Karpas-422 (cell line): ENCODE measurements around the gene FUBP1. TPM values are rescaled to one million over a fixed set of nuclear protein-coding genes. Genes with fewer than 3 reads are reported as not detected.

Experiments
- DNase-seq: peaks from one replicate; pipeline ENCODE4 v3.0.0-alpha.2; 2015
- H2AFZ ChIP-seq: fragments of 200-600 bp; sonication (generic); 2 replicates; pipeline ENCODE4 v1.6.1; 2014; ENCODE audit warnings: antibody characterized with exemption, low read length, mixed read lengths
- H3K27ac ChIP-seq: fragments of 200-600 bp; sonication (generic); 2 replicates; pipeline ENCODE4 v1.5.1; 2014; ENCODE audit warnings: mild to moderate bottlenecking, low read length, moderate library complexity
- H3K27me3 ChIP-seq: fragments of 200-600 bp; sonication (generic); 2 replicates; pipeline ENCODE4 v1.6.1; 2014; ENCODE audit warnings: low read length, mixed read lengths
- H3K36me3 ChIP-seq: fragments of 200-600 bp; sonication (generic); 2 replicates; pipeline ENCODE4 v1.6.1; 2014; ENCODE audit warnings: low read length, mixed read lengths; ENCODE audit not compliant: insufficient read depth
- H3K4me1 ChIP-seq: fragments of 200-600 bp; sonication (generic); 2 replicates; pipeline ENCODE4 v1.6.1; 2014; ENCODE audit warnings: mild to moderate bottlenecking, low read length, mixed read lengths
- H3K4me2 ChIP-seq: fragments of 200-600 bp; sonication (generic); 2 replicates; pipeline ENCODE4 v1.6.1; 2014; ENCODE audit warnings: low read length, low read depth, mild to moderate bottlenecking; ENCODE audit not compliant: poor library complexity, severe bottlenecking
- H3K4me3 ChIP-seq: fragments of 200-600 bp; sonication (generic); 2 replicates; pipeline ENCODE4 v1.5.1; 2014; ENCODE audit warnings: mild to moderate bottlenecking, antibody characterized with exemption, low read length, mixed read lengths
- H3K79me2 ChIP-seq: fragments of 200-600 bp; sonication (generic); 2 replicates; pipeline ENCODE4 v1.6.1; 2014; ENCODE audit warnings: mild to moderate bottlenecking, low read length, mixed read lengths
- H3K9ac ChIP-seq: fragments of 200-600 bp; sonication (generic); 2 replicates; pipeline ENCODE4 v1.6.0; 2014; ENCODE audit warnings: low read length
- H3K9me2 ChIP-seq: fragments of 200-600 bp; sonication (generic), shearing (Covaris generic); replicated peaks from 2 replicates; pipeline ENCODE4 v1.6.0; 2014; ENCODE audit warnings: mild to moderate bottlenecking, low read length, moderate library complexity; ENCODE audit not compliant: insufficient read depth
- H3K9me3 ChIP-seq: fragments of 300-700, 200-600 bp; sonication (generic); 2 replicates; pipeline ENCODE4 v1.6.1; 2014; ENCODE audit warnings: low read length, mixed read lengths
- H4K20me1 ChIP-seq: fragments of 200-600 bp; sonication (generic); 2 replicates; pipeline ENCODE4 v1.6.1; 2014; ENCODE audit warnings: mild to moderate bottlenecking, antibody characterized with exemption, low read length, low read depth; ENCODE audit not compliant: insufficient read depth
- total RNA-seq: library from RNA; depleted of rRNA; stranded (reverse); fragments of >200 nt; shearing (Covaris generic); gene quantifications from 2 replicates; pipeline ENCODE4 v1.2.3, GENCODE V29; 2014; ENCODE audit warnings: low replicate concordance

FUBP1 gene
- total RNA-seq, 1 experiment from 2014 or later: 214 TPM

GRCh38 chr1:77950873-77951272 lies 28.0 kb downstream of the FUBP1 start:
- no peaks in the 10 kb centered on the region for H3K9me2 ChIP-seq
- no peak for DNase-seq
- no peak overlapping the region for H3K9ac ChIP-seq
- H3K36me3 ChIP-seq: peaks cover 86% of the 10 kb centered on the region
- no peaks in the 10 kb centered on the region for H3K27me3 ChIP-seq
- H4K20me1 ChIP-seq: peaks cover 31% of the 10 kb centered on the region
- no peak overlapping the region for H2AFZ ChIP-seq
- H3K27ac ChIP-seq: peak overlapping the region; percentile 48
- peaks cover 38% of the 10 kb centered on the region for H3K79me2 ChIP-seq
- peak overlapping the region; percentile 38 for H3K4me2 ChIP-seq
- peaks cover 67% of the 10 kb centered on the region for H3K4me1 ChIP-seq
- no peaks in the 10 kb centered on the region for H3K9me3 ChIP-seq
- no peak overlapping the region for H3K4me3 ChIP-seq

- H2AFZ ChIP-seq: no peak overlapping the region
- DNase-seq: no peak
- H3K27me3 ChIP-seq: no peaks in the 10 kb centered on the region
- H3K9ac ChIP-seq: no peak overlapping the region
- no peaks in the 10 kb centered on the region for H3K9me3 ChIP-seq
- no peak overlapping the region for H3K27ac ChIP-seq
- peaks cover 23% of the 10 kb centered on the region for H3K79me2 ChIP-seq
- no peaks in the 10 kb centered on the region for H3K9me2 ChIP-seq
- peaks cover 85% of the 10 kb centered on the region for H3K36me3 ChIP-seq
- no peak overlapping the region for H3K4me2 ChIP-seq
- peaks cover 65% of the 10 kb centered on the region for H3K4me1 ChIP-seq
- peaks cover 31% of the 10 kb centered on the region for H4K20me1 ChIP-seq
- no peak overlapping the region for H3K4me3 ChIP-seq
Measured at GRCh38 chr1:77948841-77949424, 29.9 kb downstream of the FUBP1 start.

- Histone ChIP-seq H3K27ac (no peak overlapping the region), H3K27me3 (no peaks in the 10 kb centered on the region), H3K36me3 (peaks cover 78% of the 10 kb centered on the region), H3K4me2 (no peak overlapping the region), H3K9ac (no peak overlapping the region), H2AFZ (no peak overlapping the region), H3K9me3 (no peaks in the 10 kb centered on the region), H3K4me1 (peaks cover 32% of the 10 kb centered on the region), H3K9me2 (no peaks in the 10 kb centered on the region), H3K79me2 (peaks cover 7% of the 10 kb centered on the region), H3K4me3 (no peak overlapping the region), H4K20me1 (peaks cover 27% of the 10 kb centered on the region)
- DNase-seq: no peak
Measured at GRCh38 chr1:77945345-77945744, 33.5 kb downstream of the FUBP1 start.

GRCh38 chr1:77942400-77943140 lies 36.3 kb downstream of the FUBP1 start:
- Histone ChIP-seq H3K79me2 (no peaks in the 10 kb centered on the region; the same call in 1 of the 2 replicates), H3K4me1 (peaks cover 4% of the 10 kb centered on the region), H3K27ac (no peak overlapping the region), H3K36me3 (peaks cover 53% of the 10 kb centered on the region), H3K27me3 (no peaks in the 10 kb centered on the region), H2AFZ (no peak overlapping the region), H3K9me2 (no peaks in the 10 kb centered on the region), H3K9me3 (no peaks in the 10 kb centered on the region), H3K9ac (no peak overlapping the region), H3K4me3 (no peak overlapping the region), H3K4me2 (no peak overlapping the region), H4K20me1 (peaks cover 12% of the 10 kb centered on the region; the same call in 1 of the 2 replicates)
- no peak for DNase-seq

GRCh38 chr1:77940921-77941570 lies 37.8 kb downstream of the FUBP1 start:
- H3K9me2 ChIP-seq: no peaks in the 10 kb centered on the region
- no peaks in the 10 kb centered on the region for H3K79me2 ChIP-seq
- H3K4me1 ChIP-seq: no peaks in the 10 kb centered on the region
- peaks cover 38% of the 10 kb centered on the region for H3K36me3 ChIP-seq
- H3K9me3 ChIP-seq: no peaks in the 10 kb centered on the region
- H2AFZ ChIP-seq: no peak overlapping the region
- H3K4me2 ChIP-seq: no peak overlapping the region
- no peaks in the 10 kb centered on the region for H3K27me3 ChIP-seq
- no peak overlapping the region for H3K27ac ChIP-seq
- H3K9ac ChIP-seq: no peak overlapping the region
- no peak overlapping the region for H3K4me3 ChIP-seq
- H4K20me1 ChIP-seq: peaks cover 14% of the 10 kb centered on the region; the same call in 1 of the 2 replicates
- no peak for DNase-seq

- H2AFZ ChIP-seq: no peak overlapping the region
- H3K27me3 ChIP-seq: no peaks in the 10 kb centered on the region
- no peaks in the 10 kb centered on the region for H3K4me1 ChIP-seq
- H3K27ac ChIP-seq: no peak overlapping the region
- no peaks in the 10 kb centered on the region for H3K9me2 ChIP-seq
- H3K79me2 ChIP-seq: no peaks in the 10 kb centered on the region
- H3K9me3 ChIP-seq: no peaks in the 10 kb centered on the region
- no peak for DNase-seq
- H3K4me3 ChIP-seq: no peak overlapping the region
- no peak overlapping the region for H3K9ac ChIP-seq
- H4K20me1 ChIP-seq: peaks cover 14% of the 10 kb centered on the region; the same call in 1 of the 2 replicates
- H3K4me2 ChIP-seq: no peak overlapping the region
- peaks cover 16% of the 10 kb centered on the region; the same call in 1 of the 2 replicates for H3K36me3 ChIP-seq
Measured at GRCh38 chr1:77938651-77939050, 40.2 kb downstream of the FUBP1 start.

GRCh38 chr1:77929806-77930205 lies 49.1 kb downstream of the FUBP1 start:
- no peaks in the 10 kb centered on the region for H3K27me3 ChIP-seq
- no peaks in the 10 kb centered on the region for H3K9me3 ChIP-seq
- H3K79me2 ChIP-seq: no peaks in the 10 kb centered on the region
- no peak for DNase-seq
- H3K9ac ChIP-seq: no peak overlapping the region
- H2AFZ ChIP-seq: no peak overlapping the region
- H3K4me1 ChIP-seq: peaks cover 20% of the 10 kb centered on the region
- no peak overlapping the region for H3K4me3 ChIP-seq
- no peak overlapping the region for H3K4me2 ChIP-seq
- no peaks in the 10 kb centered on the region for H4K20me1 ChIP-seq
- H3K27ac ChIP-seq: no peak overlapping the region
- no peaks in the 10 kb centered on the region for H3K9me2 ChIP-seq
- H3K36me3 ChIP-seq: no peaks in the 10 kb centered on the region

- Histone ChIP-seq H3K27me3 (no peaks in the 10 kb centered on the region), H2AFZ (no peak overlapping the region), H3K9me3 (no peaks in the 10 kb centered on the region), H3K36me3 (no peaks in the 10 kb centered on the region), H3K4me2 (peak overlapping the region; percentile 68), H3K4me3 (no peak overlapping the region), H3K27ac (no peak overlapping the region), H3K4me1 (peaks cover 20% of the 10 kb centered on the region), H3K9ac (no peak overlapping the region), H3K79me2 (no peaks in the 10 kb centered on the region), H4K20me1 (no peaks in the 10 kb centered on the region), H3K9me2 (no peaks in the 10 kb centered on the region)
- DNase-seq: no peak
Measured at GRCh38 chr1:77927414-77927813, 51.5 kb downstream of the FUBP1 start.
